ENCODE measurements around the gene DGKG. TPM values are rescaled to one million over a fixed set of nuclear protein-coding genes. Genes with fewer than 3 reads are reported as not detected.
A peak's percentile ranks its signal among the peaks of the same experiment; 100 is the strongest.

Gene DGKG
- total RNA-seq, 1 donor from 2014 or later, result 1.0 TPM

DNA sequence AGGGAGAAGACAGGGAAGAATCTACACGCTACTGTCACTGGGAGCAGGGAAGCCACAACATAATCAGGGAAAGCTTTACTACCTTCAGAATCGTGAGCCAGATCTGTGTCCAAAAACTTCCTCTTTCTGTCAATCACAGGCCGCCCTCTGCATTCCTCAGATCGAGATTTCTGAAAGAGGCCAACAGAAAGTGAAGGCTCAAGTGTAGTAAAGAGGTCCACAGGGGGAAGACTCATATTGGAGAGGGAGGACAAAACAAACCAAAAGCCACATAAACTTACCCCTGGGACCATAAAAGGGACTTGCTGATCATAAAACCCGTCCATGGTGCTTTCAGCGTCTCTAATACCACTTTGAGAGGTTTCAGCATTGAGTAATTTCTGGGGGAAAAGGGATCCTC, 256.5 kb downstream of the DGKG start:
- no peak for DNase-seq (ENCODE audit: low read depth)
- no peak overlapping the region for H3K4me3 ChIP-seq (ENCODE audit: low read depth, low read length)
- TF ChIP-seq CTCF (conservative IDR thresholded peaks at IDR 0.05; ENCODE audit: low read depth, low read length), result no peak

GRCh38 chr3:186102687-186103086, 259.3 kb downstream of the DGKG start:
- no peak overlapping the region for H3K4me3 ChIP-seq (ENCODE audit: low read depth, low read length)
- DNase-seq (ENCODE audit: low read depth), result no peak
- TF ChIP-seq CTCF (conservative IDR thresholded peaks at IDR 0.05; ENCODE audit: low read depth, low read length), result no peak

- no peak overlapping the region for H3K4me3 ChIP-seq (ENCODE audit: low read depth, low read length)
- no peak for DNase-seq (ENCODE audit: low read depth)
- no peak for TF ChIP-seq CTCF (conservative IDR thresholded peaks at IDR 0.05; ENCODE audit: low read depth, low read length)
Measured at GRCh38 chr3:186100398-186100797, 261.6 kb downstream of the DGKG start.

- no peak for DNase-seq (ENCODE audit: low read depth)
- TF ChIP-seq CTCF (conservative IDR thresholded peaks at IDR 0.05; ENCODE audit: low read depth, low read length), result no peak
- H3K4me3 ChIP-seq (ENCODE audit: low read depth, low read length), result no peak overlapping the region
Measured at GRCh38 chr3:186099178-186099577, 262.9 kb downstream of the DGKG start.

DNA sequence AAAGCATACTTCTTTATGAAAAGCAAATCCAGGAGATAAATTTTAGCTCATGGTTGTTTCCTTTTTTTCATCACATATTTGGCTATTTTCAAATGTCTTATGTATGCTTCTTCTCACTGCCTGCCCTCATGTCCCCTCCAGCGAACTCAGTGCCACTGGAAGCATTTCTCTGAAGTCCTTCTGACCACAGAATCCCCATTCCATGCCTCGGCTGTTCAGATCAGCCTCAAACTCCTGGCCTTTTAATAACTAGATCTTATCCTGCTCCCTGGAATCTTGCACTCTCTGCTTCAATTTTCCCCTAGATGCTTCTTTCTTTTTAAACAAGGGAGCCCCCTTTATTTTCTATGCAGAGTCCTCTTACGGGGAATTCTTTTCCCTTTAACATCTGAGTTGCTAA, 263.3 kb downstream of the DGKG start:
- DNase-seq (ENCODE audit: low read depth), result no peak
- no peak overlapping the region for H3K4me3 ChIP-seq (ENCODE audit: low read depth, low read length)
- TF ChIP-seq CTCF (conservative IDR thresholded peaks at IDR 0.05; ENCODE audit: low read depth, low read length), result no peak

- no peak for TF ChIP-seq CTCF (conservative IDR thresholded peaks at IDR 0.05; ENCODE audit: low read depth, low read length)
- DNase-seq (ENCODE audit: low read depth), result peak; percentile 85
Measured at GRCh38 chr3:186097663-186098451, 264.2 kb downstream of the DGKG start.

DNA sequence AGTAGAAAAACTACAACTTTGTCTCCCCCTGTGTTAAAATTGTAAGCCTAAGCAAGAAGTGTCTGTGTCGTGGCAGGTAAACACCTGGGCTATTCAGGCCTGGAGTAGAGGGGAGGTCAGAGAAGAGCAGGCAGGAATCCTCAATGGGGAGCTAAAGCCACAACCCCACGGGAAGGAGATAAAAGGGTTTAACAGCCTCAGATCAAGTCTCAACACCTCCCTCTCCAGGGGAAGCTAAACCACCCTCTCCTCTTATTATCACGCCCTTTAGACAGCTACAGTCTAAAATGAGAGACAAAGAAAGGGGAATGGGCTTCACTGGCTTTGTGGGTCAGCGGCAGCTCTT, 264.7 kb downstream of the DGKG start:
- no peak for TF ChIP-seq CTCF (conservative IDR thresholded peaks at IDR 0.05; ENCODE audit: low read depth, low read length)
- DNase-seq (ENCODE audit: low read depth), result no peak
- peak overlapping the region; percentile 58 for H3K4me3 ChIP-seq (ENCODE audit: low read depth, low read length)

More at GRCh38 chr3:186097663-186098451, 264.2 kb downstream of the DGKG start:
- peak overlapping the region; percentile 58 for H3K4me3 ChIP-seq (ENCODE audit: low read depth, low read length)
